Tibial nerve (tissue), 4 donors: ENCODE results near the gene INHBB. TPM values are rescaled to one million over a fixed set of nuclear protein-coding genes. Genes with fewer than 3 reads are reported as not detected.

Source experiments
- DNase-seq, 2 donors: peaks; one replicate each; pipeline ENCODE4 v3.0.0-alpha.2; 2019; ENCODE audit warnings: low spot score in 2 of 2
- H3K27ac ChIP-seq, 4 donors: fragments of 200-600 bp; sonication (generic) in 3 of 4; one replicate each; pipeline ENCODE4 v1.5.1; 2017 to 2019; ENCODE audit warnings: mild to moderate bottlenecking in 1 of 4
- H3K27me3 ChIP-seq, 2 donors: fragments of 200-600 bp; sonication (generic) in 1 of 2; one replicate each; pipeline versions ENCODE4 v1.5.1 to v1.6.0; 2017 to 2019
- H3K36me3 ChIP-seq, 3 donors: fragments of 200-600 bp; sonication (generic); one replicate each; pipeline ENCODE4 v1.5.1; 2018 to 2019
- H3K4me1 ChIP-seq, 4 donors: fragments of 200-600 bp; sonication (generic) in 3 of 4; one replicate each; pipeline ENCODE4 v1.5.1; 2017 to 2019
- H3K4me3 ChIP-seq, 4 donors: fragments of 200-600 bp; sonication (generic) in 3 of 4; one replicate each; pipeline ENCODE4 v1.5.1; 2017 to 2019; ENCODE audit warnings: mild to moderate bottlenecking in 1 of 4, moderate library complexity in 1 of 4
- H3K9me3 ChIP-seq, 4 donors: fragments of 200-600 bp; sonication (generic) in 3 of 4; one replicate each; pipeline ENCODE4 v1.5.1; 2017 to 2019
- EP300 ChIP-seq, 2 donors: sonication (generic); formaldehyde crosslinking; IDR thresholded peaks; one replicate each; pipeline ENCODE4 v1.6.1; 2017; ENCODE audit warnings: antibody characterized with exemption in 2 of 2, mild to moderate bottlenecking in 1 of 2
- POLR2A ChIP-seq, 2 donors: fragments of 450-650 bp; IDR thresholded peaks; one replicate each; pipeline ENCODE4 v1.6.1; 2017; ENCODE audit warnings: antibody characterized with exemption in 2 of 2, mild to moderate bottlenecking in 2 of 2, moderate library complexity in 2 of 2
- WGBS, 2 donors: methylation state at CpG; one replicate each; pipeline ENCODE4 v1.1.5; 2018; 5-methylcytosine and 5-hydroxymethylcytosine counted together
- total RNA-seq, 4 donors: library from RNA; depleted of rRNA; stranded (reverse); fragments of >200 nt; gene quantifications; one replicate each; pipeline ENCODE4 v1.1.0, GENCODE V29; 2016
- TF ChIP-seq, protein P1 (sequence below), 5 experiments: fragments of 200-600 bp in 3 of 5; fragments of 450-650 bp in 2 of 5; sonication (generic) in 3 of 5; IDR thresholded peaks; one replicate each; pipeline ENCODE4 v1.5.1; 2016 to 2019; ENCODE audit warnings: antibody characterized with exemption in 5 of 5, mild to moderate bottlenecking in 3 of 5, moderate library complexity in 2 of 5

INHBB gene
- total RNA-seq, 4 donors from 2014 or later, result 21.9 to 26.5 (median 24.3) TPM

DNA sequence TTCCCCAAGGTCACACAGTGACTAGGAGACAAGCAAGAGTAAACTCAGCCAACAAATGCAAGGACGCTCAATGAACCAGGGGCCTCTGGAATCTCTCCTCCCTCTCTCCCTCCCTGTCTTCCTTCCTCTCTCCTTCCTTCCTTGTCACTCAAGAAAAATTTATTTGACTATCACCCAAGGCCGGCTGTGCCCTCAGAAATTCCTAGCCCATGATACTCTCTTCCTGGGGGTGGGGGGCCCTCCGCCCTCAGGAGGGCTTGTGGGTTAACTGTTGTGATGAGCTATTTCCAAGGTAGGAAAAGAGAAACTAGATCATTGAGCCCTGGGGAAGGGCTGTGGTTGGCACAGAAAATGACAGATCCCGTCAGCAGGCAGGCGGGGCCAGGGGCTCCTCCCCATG is 21.7 kb downstream of the INHBB start:
- 54 to 60% methylated on average over 5 of the region's 5 CpGs for WGBS, 2 donors
- H3K4me1 ChIP-seq, result no peaks in the 10 kb centered on the region
- no peaks in the 10 kb centered on the region for H3K27me3 ChIP-seq
- TF ChIP-seq, protein P1, sequence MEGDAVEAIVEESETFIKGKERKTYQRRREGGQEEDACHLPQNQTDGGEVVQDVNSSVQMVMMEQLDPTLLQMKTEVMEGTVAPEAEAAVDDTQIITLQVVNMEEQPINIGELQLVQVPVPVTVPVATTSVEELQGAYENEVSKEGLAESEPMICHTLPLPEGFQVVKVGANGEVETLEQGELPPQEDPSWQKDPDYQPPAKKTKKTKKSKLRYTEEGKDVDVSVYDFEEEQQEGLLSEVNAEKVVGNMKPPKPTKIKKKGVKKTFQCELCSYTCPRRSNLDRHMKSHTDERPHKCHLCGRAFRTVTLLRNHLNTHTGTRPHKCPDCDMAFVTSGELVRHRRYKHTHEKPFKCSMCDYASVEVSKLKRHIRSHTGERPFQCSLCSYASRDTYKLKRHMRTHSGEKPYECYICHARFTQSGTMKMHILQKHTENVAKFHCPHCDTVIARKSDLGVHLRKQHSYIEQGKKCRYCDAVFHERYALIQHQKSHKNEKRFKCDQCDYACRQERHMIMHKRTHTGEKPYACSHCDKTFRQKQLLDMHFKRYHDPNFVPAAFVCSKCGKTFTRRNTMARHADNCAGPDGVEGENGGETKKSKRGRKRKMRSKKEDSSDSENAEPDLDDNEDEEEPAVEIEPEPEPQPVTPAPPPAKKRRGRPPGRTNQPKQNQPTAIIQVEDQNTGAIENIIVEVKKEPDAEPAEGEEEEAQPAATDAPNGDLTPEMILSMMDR (IDR thresholded peaks at IDR 0.05), result no peak
- no peak for TF ChIP-seq POLR2A (IDR thresholded peaks at IDR 0.05)
- no peak for TF ChIP-seq EP300 (IDR thresholded peaks at IDR 0.05)
- no peak overlapping the region for H3K4me3 ChIP-seq
- H3K36me3 ChIP-seq, result no peaks in the 10 kb centered on the region
- peaks cover 0 to 5% (median 0%) of the 10 kb centered on the region in 4 donors for H3K9me3 ChIP-seq
- H3K27ac ChIP-seq, result no peak overlapping the region
- DNase-seq, result no peak

DNA sequence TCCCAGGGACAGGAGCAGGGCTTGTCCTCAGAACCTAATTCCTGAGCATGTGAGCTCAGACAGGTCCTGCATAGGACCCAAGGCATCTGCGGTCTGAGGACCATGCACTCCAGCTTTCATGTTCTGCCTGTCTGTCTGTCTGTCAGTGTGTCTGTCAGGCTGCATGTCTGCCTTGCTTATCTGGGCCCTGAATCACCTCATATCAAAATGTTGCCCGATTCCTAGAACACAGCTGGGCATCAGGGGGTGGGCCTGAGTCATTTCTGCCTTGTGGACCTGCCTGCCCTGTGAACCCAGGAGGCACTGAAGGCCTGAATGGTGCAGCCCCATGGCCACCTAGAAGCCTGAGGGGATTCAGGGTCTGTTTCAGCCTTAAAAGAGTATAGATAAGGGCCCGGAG is 22.1 kb downstream of the INHBB start:
- Histone ChIP-seq H3K9me3 (peaks cover 0 to 5% (median 0%) of the 10 kb centered on the region in 4 donors), H3K36me3 (no peaks in the 10 kb centered on the region), H3K27me3 (no peaks in the 10 kb centered on the region), H3K4me3 (no peak overlapping the region), H3K4me1 (no peaks in the 10 kb centered on the region), H3K27ac (no peak overlapping the region)
- TF ChIP-seq, protein P1 (IDR thresholded peaks at IDR 0.05), result no peak
- no peak for TF ChIP-seq POLR2A (IDR thresholded peaks at IDR 0.05)
- TF ChIP-seq EP300 (IDR thresholded peaks at IDR 0.05), result no peak
- 60 to 78% methylated on average over 2 to 3 of the region's 3 CpGs for WGBS, 2 donors
- no peak for DNase-seq

DNA sequence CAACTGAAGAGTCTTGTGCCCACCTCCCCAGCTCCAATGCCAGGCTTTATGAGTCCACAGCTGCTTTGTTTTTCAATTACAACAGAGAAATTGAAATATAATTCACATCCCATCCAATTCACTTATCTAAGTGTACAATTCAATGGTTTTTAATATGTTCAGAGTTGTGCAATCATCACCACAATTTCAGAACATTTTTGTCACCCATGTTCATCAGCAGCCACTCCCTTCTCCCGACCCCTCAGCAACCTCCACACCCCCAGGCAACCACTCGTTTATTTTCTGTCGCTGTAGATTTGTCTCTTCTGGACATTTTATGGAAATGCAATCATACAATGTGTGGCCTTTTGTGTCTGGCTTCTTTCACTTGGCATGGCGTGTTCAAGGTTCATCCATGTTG is 23.3 kb downstream of the INHBB start:
- no peaks in the 10 kb centered on the region for H3K27me3 ChIP-seq
- WGBS, 2 donors, result 73 to 75% methylated on average over 4 of the region's 4 CpGs
- H3K9me3 ChIP-seq, result peaks cover 0 to 5% (median 0%) of the 10 kb centered on the region in 4 donors
- H3K36me3 ChIP-seq, result no peaks in the 10 kb centered on the region
- TF ChIP-seq EP300 (IDR thresholded peaks at IDR 0.05), result no peak
- TF ChIP-seq, protein P1 (IDR thresholded peaks at IDR 0.05), result no peak
- no peak for TF ChIP-seq POLR2A (IDR thresholded peaks at IDR 0.05)
- no peak overlapping the region for H3K4me3 ChIP-seq
- no peak for DNase-seq
- H3K27ac ChIP-seq, result no peak overlapping the region
- no peaks in the 10 kb centered on the region for H3K4me1 ChIP-seq

DNA sequence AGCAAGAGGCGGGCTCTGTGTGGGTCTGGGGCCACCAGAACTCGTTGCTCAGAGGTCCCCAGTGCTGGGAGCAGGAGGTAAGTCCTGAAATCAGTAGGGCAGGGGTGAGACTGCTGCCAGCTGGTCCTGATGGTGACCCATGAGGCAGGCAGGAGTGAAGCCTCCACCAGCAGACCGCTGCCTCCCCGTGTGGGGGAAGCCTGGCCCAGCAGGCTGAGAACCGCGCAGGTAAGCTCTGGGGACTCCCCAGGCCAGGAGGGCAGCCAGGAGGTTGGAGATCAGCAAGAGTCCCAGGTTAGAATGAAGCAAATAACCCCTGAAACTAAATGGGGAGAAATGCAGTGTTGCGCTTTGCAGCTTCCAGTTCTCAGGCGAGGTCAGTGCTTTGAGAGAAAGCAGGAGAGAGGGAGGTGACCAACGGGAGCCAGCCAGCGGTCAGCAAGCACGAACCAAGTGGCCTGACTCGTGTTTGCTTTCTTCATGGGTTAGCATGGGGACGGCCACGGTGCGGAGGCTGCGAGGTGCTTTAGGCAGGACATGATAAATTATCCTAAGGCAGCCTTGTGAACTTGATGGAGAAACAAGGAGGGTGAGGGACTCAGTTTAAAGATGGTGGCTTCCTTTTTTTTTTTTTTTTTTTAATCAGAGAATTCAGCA is 26.2 kb downstream of the INHBB start:
- TF ChIP-seq EP300 (IDR thresholded peaks at IDR 0.05) (no peak), POLR2A (IDR thresholded peaks at IDR 0.05) (no peak)
- TF ChIP-seq, protein P1 (IDR thresholded peaks at IDR 0.05), result no peak
- DNase-seq, result no peak
- Histone ChIP-seq H3K4me1 (no peaks in the 10 kb centered on the region), H3K9me3 (peaks cover 0 to 5% (median 0%) of the 10 kb centered on the region in 4 donors), H3K36me3 (no peaks in the 10 kb centered on the region), H3K27me3 (no peaks in the 10 kb centered on the region), H3K27ac (no peak overlapping the region), H3K4me3 (no peak overlapping the region)
- WGBS, 2 donors, result 62 to 64% methylated on average over 15 to 16 of the region's 16 CpGs

DNA sequence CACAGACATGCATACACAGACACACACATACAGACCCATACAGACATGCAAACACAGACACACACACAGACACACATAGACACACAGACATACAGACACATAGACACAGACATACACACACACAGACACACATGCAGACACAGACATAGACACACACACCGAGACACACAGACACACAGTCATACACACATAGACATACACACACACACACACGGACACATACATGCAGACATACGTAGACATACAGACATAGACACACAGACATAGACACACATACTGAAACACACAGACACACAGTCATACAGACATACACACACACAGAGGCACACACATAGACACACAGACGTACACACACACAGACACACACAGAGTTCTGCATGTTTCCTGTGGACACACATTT is 26.9 kb downstream of the INHBB start:
- TF ChIP-seq, protein P1 (IDR thresholded peaks at IDR 0.05), result no peak
- no peak for TF ChIP-seq EP300 (IDR thresholded peaks at IDR 0.05)
- TF ChIP-seq POLR2A (IDR thresholded peaks at IDR 0.05), result no peak
- Histone ChIP-seq H3K36me3 (no peaks in the 10 kb centered on the region), H3K27me3 (peaks cover 0 to 6% of the 10 kb centered on the region in 2 donors), H3K4me1 (no peaks in the 10 kb centered on the region), H3K4me3 (no peak overlapping the region), H3K27ac (no peak overlapping the region), H3K9me3 (peaks cover 0 to 8% (median 0%) of the 10 kb centered on the region in 4 donors)
- 94 to 96% methylated on average over 4 of the region's 4 CpGs for WGBS, 2 donors
- DNase-seq, result no peak
